Adrenal gland (tissue), 5 donors: Measurements from ENCODE around the gene RPS6KA1.

ENCODE experiments used
- CTCF ChIP-seq, 6 experiments: fragments of 450-650 bp in 4 of 6; fragments of 200-600 bp in 2 of 6; sonication (generic) in 1 of 6; IDR thresholded peaks; 1 replicate in 5 of 6; 2 replicates in 1 of 6; pipeline versions ENCODE4 v1.5.1 to v1.8.0; 2016 to 2021; ENCODE audit warnings: antibody characterized with exemption in 6 of 6, mild to moderate bottlenecking in 2 of 6, moderate library complexity in 1 of 6
- POLR2A ChIP-seq, 2 donors: fragments of 450-650 bp; IDR thresholded peaks; one replicate each; pipeline ENCODE4 v1.6.1; 2017; ENCODE audit warnings: antibody characterized with exemption in 2 of 2, mild to moderate bottlenecking in 2 of 2, moderate library complexity in 1 of 2
- donor health status: DM: no; HTN: no; CAD: no.

GRCh38 chr1:26556111-26556510 lies 26.6 kb downstream of the RPS6KA1 start:
- TF ChIP-seq CTCF (IDR thresholded peaks at IDR 0.05) (no peak), POLR2A (IDR thresholded peaks at IDR 0.05) (no peak)
